Prostate gland (tissue), 2 donors: ENCODE results near the gene NDUFAF5. TPM values are rescaled to one million over a fixed set of nuclear protein-coding genes. Genes with fewer than 3 reads are reported as not detected.

ENCODE experiments used
- DNase-seq: peaks from one replicate; pipeline ENCODE4 v3.0.0-alpha.2; 2019; ENCODE audit warnings: low spot score
- H3K27ac ChIP-seq, 2 donors: fragments of 200-600 bp; sonication (generic); 2 replicates each; pipeline ENCODE4 v1.5.1; 2017 to 2019
- H3K27me3 ChIP-seq: fragments of 200-600 bp; sonication (generic); replicated peaks from 2 replicates; pipeline ENCODE4 v1.5.1; 2019; ENCODE audit not compliant: insufficient read depth
- H3K36me3 ChIP-seq, 2 donors: fragments of 200-600 bp; sonication (generic); 1 replicate in 1 of 2; 2 replicates in 1 of 2; pipeline versions ENCODE4 v1.5.1 to v1.8.1; 2017 to 2019
- H3K4me1 ChIP-seq: fragments of 200-600 bp; sonication (generic); replicated peaks from 2 replicates; pipeline ENCODE4 v1.5.1; 2019
- H3K4me3 ChIP-seq, 2 donors: fragments of 200-600 bp; sonication (generic); 2 replicates each; pipeline ENCODE4 v1.5.1; 2017 to 2019
- H3K9me3 ChIP-seq: fragments of 200-600 bp; sonication (generic); 2 replicates; pipeline ENCODE4 v1.5.1; 2017
- POLR2A ChIP-seq: fragments of 450-650 bp; IDR thresholded peaks from one replicate; pipeline ENCODE4 v1.6.1; 2016; ENCODE audit warnings: antibody characterized with exemption, mild to moderate bottlenecking
- POLR2AphosphoS5 ChIP-seq: sonication (generic); formaldehyde crosslinking; IDR thresholded peaks from one replicate; pipeline ENCODE4 v1.6.1; 2017; ENCODE audit warnings: antibody characterized with exemption
- WGBS: methylation state at CpG from one replicate; pipeline ENCODE4 v1.1.5; 2018; 5-methylcytosine and 5-hydroxymethylcytosine counted together
- intact Hi-C: fragments of 100-400 bp; cut with DNase I; formaldehyde crosslinking; loops from one replicate; pipeline ENCODE4 v1.14.2; 2022
- total RNA-seq, 2 donors: library from RNA; depleted of rRNA; stranded (reverse); fragments of >200 nt; gene quantifications; one replicate each; pipeline ENCODE4 v1.1.0, GENCODE V29; 2016
- TF ChIP-seq, protein P1 (sequence below), 4 experiments: fragments of 200-600 bp in 2 of 4; fragments of 450-650 bp in 2 of 4; sonication (generic) in 2 of 4; IDR thresholded peaks; 1 replicate in 3 of 4; 2 replicates in 1 of 4; pipeline ENCODE4 v1.5.1; 2016 to 2019; ENCODE audit warnings: antibody characterized with exemption in 4 of 4, mild to moderate bottlenecking in 2 of 4, moderate library complexity in 2 of 4

Gene NDUFAF5
- total RNA-seq, 2 donors from 2014 or later = 15.3 to 17.5 TPM

DNA sequence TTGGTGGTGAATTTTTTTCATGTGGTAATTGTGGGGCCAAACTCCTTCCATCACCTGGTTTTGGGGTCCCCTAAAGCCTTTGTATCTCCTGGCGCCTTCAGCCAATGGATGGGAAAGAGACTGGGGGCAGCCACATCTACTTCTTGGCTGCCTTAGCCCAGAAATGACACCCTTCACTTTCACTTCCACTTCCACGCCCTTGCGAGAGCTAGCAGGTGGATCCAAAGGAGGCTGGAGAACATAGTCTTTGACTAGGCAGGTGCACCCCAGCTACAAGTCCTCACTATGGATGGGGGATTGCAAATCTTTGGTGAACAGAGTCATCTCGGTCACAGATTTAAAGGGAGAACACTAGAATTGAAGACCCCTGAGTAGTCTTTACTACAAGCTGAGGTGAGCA, 70.8 kb downstream of the NDUFAF5 start:
- TF ChIP-seq, protein P1, sequence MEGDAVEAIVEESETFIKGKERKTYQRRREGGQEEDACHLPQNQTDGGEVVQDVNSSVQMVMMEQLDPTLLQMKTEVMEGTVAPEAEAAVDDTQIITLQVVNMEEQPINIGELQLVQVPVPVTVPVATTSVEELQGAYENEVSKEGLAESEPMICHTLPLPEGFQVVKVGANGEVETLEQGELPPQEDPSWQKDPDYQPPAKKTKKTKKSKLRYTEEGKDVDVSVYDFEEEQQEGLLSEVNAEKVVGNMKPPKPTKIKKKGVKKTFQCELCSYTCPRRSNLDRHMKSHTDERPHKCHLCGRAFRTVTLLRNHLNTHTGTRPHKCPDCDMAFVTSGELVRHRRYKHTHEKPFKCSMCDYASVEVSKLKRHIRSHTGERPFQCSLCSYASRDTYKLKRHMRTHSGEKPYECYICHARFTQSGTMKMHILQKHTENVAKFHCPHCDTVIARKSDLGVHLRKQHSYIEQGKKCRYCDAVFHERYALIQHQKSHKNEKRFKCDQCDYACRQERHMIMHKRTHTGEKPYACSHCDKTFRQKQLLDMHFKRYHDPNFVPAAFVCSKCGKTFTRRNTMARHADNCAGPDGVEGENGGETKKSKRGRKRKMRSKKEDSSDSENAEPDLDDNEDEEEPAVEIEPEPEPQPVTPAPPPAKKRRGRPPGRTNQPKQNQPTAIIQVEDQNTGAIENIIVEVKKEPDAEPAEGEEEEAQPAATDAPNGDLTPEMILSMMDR (IDR thresholded peaks at IDR 0.05) = no peak
- TF ChIP-seq POLR2A (no peak), POLR2AphosphoS5 (no peak)
- H3K27me3 ChIP-seq = no peaks in the 10 kb centered on the region
- no peaks in the 10 kb centered on the region for H3K4me1 ChIP-seq
- H3K36me3 ChIP-seq = no peaks in the 10 kb centered on the region
- 88% methylated on average over 4 of the region's 4 CpGs for WGBS
- DNase-seq = no peak
- H3K4me3 ChIP-seq = no peak overlapping the region
- intact Hi-C loops = no loop called here
- H3K27ac ChIP-seq = no peak overlapping the region
- no peaks in the 10 kb centered on the region for H3K9me3 ChIP-seq

DNA sequence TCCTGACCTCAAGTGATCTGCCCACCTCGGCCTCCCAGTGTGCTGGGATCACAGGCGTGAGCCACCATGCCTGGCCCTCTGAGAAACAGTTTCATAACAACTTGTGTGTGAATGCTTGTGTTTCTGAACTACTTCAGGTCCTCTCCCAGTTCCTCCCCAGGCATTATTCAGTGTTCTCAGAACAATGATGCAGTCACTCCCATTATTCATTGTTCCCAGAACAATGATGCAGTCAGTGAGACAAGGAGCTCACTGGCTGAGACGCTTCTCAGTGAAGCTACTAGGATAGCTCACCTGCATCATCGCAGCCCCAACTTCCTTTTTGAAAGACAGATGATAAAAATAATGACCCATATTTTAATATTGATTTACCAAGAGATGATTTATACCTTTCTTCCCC, 71.5 kb downstream of the NDUFAF5 start:
- intact Hi-C loops = no loop called here
- no peak for DNase-seq
- TF ChIP-seq POLR2AphosphoS5 (no peak), POLR2A (no peak)
- TF ChIP-seq, protein P1 (IDR thresholded peaks at IDR 0.05) = no peak
- Histone ChIP-seq H3K36me3 (no peaks in the 10 kb centered on the region), H3K9me3 (no peaks in the 10 kb centered on the region), H3K4me1 (no peaks in the 10 kb centered on the region), H3K27ac (no peak overlapping the region), H3K4me3 (no peak overlapping the region), H3K27me3 (no peaks in the 10 kb centered on the region)
- 58% methylated on average over 4 of the region's 4 CpGs for WGBS

DNA sequence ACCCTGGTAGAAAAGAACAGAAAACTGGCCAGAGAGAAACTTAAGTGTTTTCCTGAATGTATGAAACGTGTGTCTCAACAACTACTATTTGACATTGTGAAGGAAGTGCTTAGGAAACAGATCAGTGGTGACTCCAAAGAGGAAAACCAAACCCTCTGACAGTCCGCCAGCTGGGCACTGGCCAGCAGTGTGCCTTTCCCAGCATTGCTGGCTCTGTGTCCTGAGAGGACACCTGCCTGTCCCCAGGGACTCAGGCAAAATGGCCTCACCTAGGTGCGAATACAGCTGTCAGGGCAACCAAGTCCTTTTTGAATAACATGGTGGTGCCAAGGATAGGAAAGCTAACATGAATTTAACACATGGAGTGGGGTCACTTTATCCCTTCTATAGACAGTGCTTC, 72.5 kb downstream of the NDUFAF5 start:
- Histone ChIP-seq H3K4me1 (no peaks in the 10 kb centered on the region), H3K36me3 (no peaks in the 10 kb centered on the region), H3K27ac (no peak overlapping the region), H3K4me3 (no peak overlapping the region), H3K27me3 (no peaks in the 10 kb centered on the region), H3K9me3 (no peaks in the 10 kb centered on the region)
- DNase-seq = no peak
- WGBS = 56% methylated on average over 3 of the region's 3 CpGs
- TF ChIP-seq POLR2AphosphoS5 = no peak
- no peak for TF ChIP-seq POLR2A
- TF ChIP-seq, protein P1 (IDR thresholded peaks at IDR 0.05) = no peak
- intact Hi-C loops = no loop called here

DNA sequence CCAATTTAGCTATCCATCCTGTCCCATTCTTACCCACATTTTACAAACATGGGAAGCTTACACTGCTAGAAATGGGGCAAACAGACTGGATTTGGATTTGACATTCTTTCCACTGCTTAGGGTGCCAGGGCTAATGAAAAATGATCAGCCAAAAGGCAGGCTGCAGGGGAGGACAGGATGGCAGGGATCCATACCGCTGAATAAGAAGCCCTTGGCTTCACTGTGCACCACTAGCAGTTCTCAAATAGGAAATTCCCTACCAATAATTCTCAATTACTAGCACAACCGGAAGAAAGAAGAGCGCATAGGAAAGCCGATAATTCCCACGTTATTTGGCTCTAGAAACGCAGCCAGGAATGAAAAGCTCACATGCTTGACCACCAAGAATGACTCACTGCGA, 73.1 kb downstream of the NDUFAF5 start:
- no peak for DNase-seq
- intact Hi-C loops = no loop called here
- H3K27me3 ChIP-seq = no peaks in the 10 kb centered on the region
- no peaks in the 10 kb centered on the region for H3K36me3 ChIP-seq
- WGBS = 75% methylated on average over 7 of the region's 7 CpGs
- H3K4me3 ChIP-seq = no peak overlapping the region
- no peak overlapping the region for H3K27ac ChIP-seq
- H3K9me3 ChIP-seq = no peaks in the 10 kb centered on the region
- no peaks in the 10 kb centered on the region for H3K4me1 ChIP-seq
- TF ChIP-seq POLR2AphosphoS5 (no peak), POLR2A (no peak)
- TF ChIP-seq, protein P1 (IDR thresholded peaks at IDR 0.05) = no peak

DNA sequence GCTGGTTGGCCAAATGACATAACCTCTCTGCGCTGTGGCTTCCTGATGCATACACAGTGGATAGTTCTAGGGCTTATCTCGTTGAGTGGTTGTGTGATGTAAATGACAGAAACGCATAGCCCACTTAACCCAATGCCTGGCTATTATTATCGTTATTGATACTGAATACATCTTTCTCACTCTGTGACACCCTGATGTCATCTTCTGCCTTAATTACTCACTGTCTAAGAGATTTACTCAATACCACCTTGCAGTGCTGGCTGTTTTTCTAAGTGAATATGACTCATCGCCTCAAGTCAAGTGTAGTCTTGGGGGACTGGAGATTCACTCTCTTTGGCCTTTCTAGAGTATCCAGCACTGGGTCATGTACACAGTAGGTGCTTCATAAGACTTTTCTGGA, 73.6 kb downstream of the NDUFAF5 start:
- Histone ChIP-seq H3K27me3 (no peaks in the 10 kb centered on the region), H3K27ac (no peak overlapping the region), H3K4me3 (no peak overlapping the region), H3K4me1 (no peaks in the 10 kb centered on the region), H3K9me3 (no peaks in the 10 kb centered on the region), H3K36me3 (no peaks in the 10 kb centered on the region)
- WGBS = 94% methylated on average over 5 of the region's 5 CpGs
- TF ChIP-seq, protein P1 (IDR thresholded peaks at IDR 0.05) = no peak
- no peak for TF ChIP-seq POLR2A
- TF ChIP-seq POLR2AphosphoS5 = no peak
- no peak for DNase-seq
- intact Hi-C loops = no loop called here
